ENCODE data around the gene SULT1A2.
"Not testable (repeated sequence)": the region's sequence is repeated elsewhere in the genome, so short reads cannot be mapped to it uniquely, and the experiment has no call there.

Gene SULT1A2

GRCh38 chr16:28592511-28592910 is 4.3 kb downstream of the SULT1A2 start:
- no peak for DNase-seq (ENCODE audit: low read depth in 4 of 4, low spot score in 1 of 4)

- no peak for DNase-seq (ENCODE audit: low read depth in 4 of 4, low spot score in 1 of 4)
Measured at GRCh38 chr16:28591355-28591754, 5.5 kb downstream of the SULT1A2 start.

- DNase-seq (ENCODE audit: low read depth in 4 of 4, low spot score in 1 of 4), result no peak
Measured at GRCh38 chr16:28590384-28591340, 6.2 kb downstream of the SULT1A2 start.

GRCh38 chr16:28589930-28590329 is 6.9 kb downstream of the SULT1A2 start:
- no peak for DNase-seq (ENCODE audit: low read depth in 4 of 4, low spot score in 1 of 4)

GRCh38 chr16:28589069-28589468 is 7.8 kb downstream of the SULT1A2 start:
- no peak for DNase-seq (ENCODE audit: low read depth in 4 of 4, low spot score in 1 of 4)

GRCh38 chr16:28587386-28587785 is 9.5 kb downstream of the SULT1A2 start:
- DNase-seq (ENCODE audit: low read depth in 4 of 4, low spot score in 1 of 4), result no peak

GRCh38 chr16:28586466-28586865 is 10.4 kb downstream of the SULT1A2 start:
- no peak for DNase-seq (ENCODE audit: low read depth in 4 of 4, low spot score in 1 of 4)

- DNase-seq (ENCODE audit: low read depth in 4 of 4, low spot score in 1 of 4), result no peak
Measured at GRCh38 chr16:28585674-28586073, 11.2 kb downstream of the SULT1A2 start.

GRCh38 chr16:28580726-28581315 is 16.0 kb downstream of the SULT1A2 start:
- no peak for DNase-seq (ENCODE audit: low read depth in 4 of 4, low spot score in 1 of 4)

- no peak for DNase-seq (ENCODE audit: low read depth in 4 of 4, low spot score in 1 of 4)
Measured at GRCh38 chr16:28575446-28576109, 21.3 kb downstream of the SULT1A2 start.

- no peak for DNase-seq (ENCODE audit: low read depth in 4 of 4, low spot score in 1 of 4)
Measured at GRCh38 chr16:28574925-28575324, 21.9 kb downstream of the SULT1A2 start.

GRCh38 chr16:28573738-28574718 is 22.8 kb downstream of the SULT1A2 start:
- DNase-seq (ENCODE audit: low read depth in 4 of 4, low spot score in 1 of 4), result no peak

GRCh38 chr16:28572696-28573510 is 23.9 kb downstream of the SULT1A2 start:
- DNase-seq (ENCODE audit: low read depth in 4 of 4, low spot score in 1 of 4), result no peak

- DNase-seq (ENCODE audit: low read depth in 4 of 4, low spot score in 1 of 4), result no peak
Measured at GRCh38 chr16:28569968-28570752, 26.7 kb downstream of the SULT1A2 start.

GRCh38 chr16:28569021-28569420 is 27.8 kb downstream of the SULT1A2 start:
- DNase-seq (ENCODE audit: low read depth in 4 of 4, low spot score in 1 of 4), result no peak

- no peak for DNase-seq (ENCODE audit: low read depth in 4 of 4, low spot score in 1 of 4)
Measured at GRCh38 chr16:28567292-28567691, 29.6 kb downstream of the SULT1A2 start.

GRCh38 chr16:28566233-28566925 is 30.5 kb downstream of the SULT1A2 start:
- DNase-seq (ENCODE audit: low read depth in 4 of 4, low spot score in 1 of 4), result not testable (repeated sequence)

GRCh38 chr16:28563218-28563617 is 33.6 kb downstream of the SULT1A2 start:
- DNase-seq (ENCODE audit: low read depth in 4 of 4, low spot score in 1 of 4), result no peak

All from stimulated activated CD4-positive, alpha-beta T cell treated with anti-CD3 and anti-CD28 coated beads, Interleukin-1b, Interleukin-23, amount 100 ng/mL, for 24 hours (primary cell).